PC-3 (cell line): Measurements from ENCODE around the gene FAM221A.

ENCODE experiments used
- EZH2phosphoT487 ChIP-seq: fragments of 300-600 bp; sonication (generic); IDR thresholded peaks from 2 replicates; pipeline ENCODE4 v1.6.1; 2018; ENCODE audit warnings: mild to moderate bottlenecking, antibody characterized with exemption, low read length, borderline replicate concordance
- TF ChIP-seq, protein P1 (sequence below): fragments of 300-600 bp; sonication (generic); conservative IDR thresholded peaks from 2 replicates; pipeline ENCODE4 v1.5.1; 2017; ENCODE audit warnings: antibody characterized with exemption, low read depth, mild to moderate bottlenecking, low read length

DNA sequence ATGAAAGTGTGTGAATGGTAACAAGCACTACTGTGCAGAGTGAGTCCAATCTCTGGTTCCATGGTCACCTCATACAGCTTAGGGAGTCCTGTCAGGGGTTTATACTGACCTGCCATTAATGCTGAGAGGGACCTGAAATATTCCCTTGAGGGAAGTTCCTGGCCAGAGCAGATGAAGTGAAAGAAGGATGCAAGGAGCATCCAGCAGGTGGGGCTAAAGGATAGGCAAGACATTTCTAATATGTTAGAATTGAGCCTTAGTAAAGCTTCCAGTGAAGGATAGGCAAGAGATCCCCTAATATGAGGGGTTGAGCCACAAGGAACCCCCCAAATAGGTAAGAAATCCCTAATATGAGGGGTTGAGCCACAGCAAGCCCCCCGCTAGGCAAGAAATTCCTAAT, 25.5 kb upstream of the FAM221A start:
- TF ChIP-seq, protein P1, sequence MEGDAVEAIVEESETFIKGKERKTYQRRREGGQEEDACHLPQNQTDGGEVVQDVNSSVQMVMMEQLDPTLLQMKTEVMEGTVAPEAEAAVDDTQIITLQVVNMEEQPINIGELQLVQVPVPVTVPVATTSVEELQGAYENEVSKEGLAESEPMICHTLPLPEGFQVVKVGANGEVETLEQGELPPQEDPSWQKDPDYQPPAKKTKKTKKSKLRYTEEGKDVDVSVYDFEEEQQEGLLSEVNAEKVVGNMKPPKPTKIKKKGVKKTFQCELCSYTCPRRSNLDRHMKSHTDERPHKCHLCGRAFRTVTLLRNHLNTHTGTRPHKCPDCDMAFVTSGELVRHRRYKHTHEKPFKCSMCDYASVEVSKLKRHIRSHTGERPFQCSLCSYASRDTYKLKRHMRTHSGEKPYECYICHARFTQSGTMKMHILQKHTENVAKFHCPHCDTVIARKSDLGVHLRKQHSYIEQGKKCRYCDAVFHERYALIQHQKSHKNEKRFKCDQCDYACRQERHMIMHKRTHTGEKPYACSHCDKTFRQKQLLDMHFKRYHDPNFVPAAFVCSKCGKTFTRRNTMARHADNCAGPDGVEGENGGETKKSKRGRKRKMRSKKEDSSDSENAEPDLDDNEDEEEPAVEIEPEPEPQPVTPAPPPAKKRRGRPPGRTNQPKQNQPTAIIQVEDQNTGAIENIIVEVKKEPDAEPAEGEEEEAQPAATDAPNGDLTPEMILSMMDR, result peak; percentile 42; the same call in 1 of the 2 replicates
- TF ChIP-seq EZH2phosphoT487, result no peak
